Stomach (tissue), 9 donors: ENCODE results near the gene IKZF4. TPM values are rescaled to one million over a fixed set of nuclear protein-coding genes. Genes with fewer than 3 reads are reported as not detected.
"Not testable (repeated sequence)": the region's sequence is repeated elsewhere in the genome, so short reads cannot be mapped to it uniquely, and the experiment has no call there.

ENCODE experiments used
- DNase-seq, 2 donors: peaks; one replicate each; pipeline versions ENCODE4 v3.0.0 to v3.0.0-alpha.2; 2013 to 2019
- H3K27ac ChIP-seq, 5 donors: fragments of 200-600 bp in 4 of 5; sonication (generic) in 4 of 5; one replicate each; pipeline ENCODE4 v1.5.1; 2013 to 2019; ENCODE audit warnings: mild to moderate bottlenecking in 1 of 5, moderate library complexity in 1 of 5
- H3K27me3 ChIP-seq, 3 donors: fragments of 200-600 bp; sonication (generic); one replicate each; pipeline ENCODE4 v1.5.1; 2017 to 2019; ENCODE audit warnings: mixed run types in 1 of 3
- H3K36me3 ChIP-seq, 4 donors: fragments of 200-600 bp; sonication (generic); 1 replicate in 3 of 4; 2 replicates in 1 of 4; pipeline ENCODE4 v1.5.1; 2016 to 2019
- H3K4me1 ChIP-seq, 4 donors: fragments of 200-600 bp; sonication (generic); one replicate each; pipeline ENCODE4 v1.5.1; 2016 to 2019
- H3K4me3 ChIP-seq, 4 donors: fragments of 200-600 bp; sonication (generic) in 3 of 4; one replicate each; pipeline ENCODE4 v1.5.1; 2016 to 2019; ENCODE audit warnings: mild to moderate bottlenecking in 1 of 4
- H3K9me3 ChIP-seq, 4 donors: fragments of 200-600 bp; sonication (generic); one replicate each; pipeline ENCODE4 v1.5.1; 2016 to 2019
- CTCF ChIP-seq, 7 experiments: fragments of 450-650 bp in 4 of 7; fragments of 200-600 bp in 3 of 7; sonication (generic) in 3 of 7; IDR thresholded peaks; one replicate each; pipeline ENCODE4 v1.5.1; 2016 to 2019; ENCODE audit warnings: antibody characterized with exemption in 7 of 7, control low read depth in 2 of 7, mild to moderate bottlenecking in 1 of 7
- EP300 ChIP-seq: sonication (generic); formaldehyde crosslinking; IDR thresholded peaks from one replicate; pipeline ENCODE4 v1.6.1; 2017; ENCODE audit warnings: antibody characterized with exemption
- POLR2A ChIP-seq, 4 donors: fragments of 450-650 bp; IDR thresholded peaks; one replicate each; pipeline ENCODE4 v1.6.1; 2016; ENCODE audit warnings: antibody characterized with exemption in 4 of 4, control low read depth in 2 of 4, mild to moderate bottlenecking in 1 of 4, moderate library complexity in 1 of 4
- POLR2AphosphoS5 ChIP-seq, 3 donors: sonication (generic); formaldehyde crosslinking; IDR thresholded peaks; one replicate each; pipeline ENCODE4 v1.6.1; 2016; ENCODE audit warnings: antibody characterized with exemption in 3 of 3
- WGBS, 5 donors: extraction: QIAGEN DNeasy Blood & Tissue Kit in 3 of 5; methylation state at CpG; one replicate each; pipeline versions ENCODE4 v1.1.5 to v1.1.7; 2013 to 2018; 5-methylcytosine and 5-hydroxymethylcytosine counted together
- intact Hi-C: fragments of 100-400 bp; cut with DNase I; formaldehyde crosslinking; loops from one replicate; pipeline ENCODE4 v1.15.1; 2023; ENCODE audit warnings: low total_unique reads
- polyA plus RNA-seq, 3 donors: library from polyadenylated mRNA; stranded (reverse); fragments of 200-250 nt; gene quantifications; one replicate each; pipeline ENCODE4 v1.2.3, GENCODE V29; 2013
- total RNA-seq, 5 donors: library from RNA; depleted of rRNA; stranded (reverse); fragments of >200 nt; gene quantifications; one replicate each; pipeline versions ENCODE4 v1.1.0 to v1.2.3, GENCODE V29; 2014 to 2016
- donor health status: healthy with polysubstance abuse.
- donor health status: Bipolar disorder and iron deficiency.
- donor health status: healthy.

IKZF4 gene
- total and polyA plus RNA-seq, 8 donors: 1.5 to 15.6 (median 2.9) TPM

GRCh38 chr12:56053407-56053893 lies 32.6 kb downstream of the IKZF4 start:
- DNase-seq: no peak
- Histone ChIP-seq H3K4me3 (no peak overlapping the region), H3K4me1 (no peaks in the 10 kb centered on the region), H3K27me3 (no peaks in the 10 kb centered on the region), H3K9me3 (no peaks in the 10 kb centered on the region), H3K36me3 (no peaks in the 10 kb centered on the region), H3K27ac (no peak overlapping the region)
- intact Hi-C loops: no loop called here
- WGBS, 5 donors: 75 to 82% (median 78%) methylated on average over 6 of the region's 6 CpGs
- TF ChIP-seq EP300: no peak
- TF ChIP-seq POLR2A (IDR thresholded peaks at IDR 0.05): no peak
- TF ChIP-seq CTCF (IDR thresholded peaks at IDR 0.05): no peak
- TF ChIP-seq POLR2AphosphoS5 (IDR thresholded peaks at IDR 0.05): no peak

GRCh38 chr12:56059964-56060363 lies 39.1 kb downstream of the IKZF4 start:
- not testable (repeated sequence) for H3K9me3 ChIP-seq

GRCh38 chr12:56061982-56062381 lies 41.1 kb downstream of the IKZF4 start:
- Histone ChIP-seq H3K4me1 (no peaks in the 10 kb centered on the region), H3K27me3 (no peaks in the 10 kb centered on the region), H3K36me3 (no peaks in the 10 kb centered on the region), H3K27ac (no peak overlapping the region), H3K9me3 (no peaks in the 10 kb centered on the region), H3K4me3 (no peak overlapping the region)
- intact Hi-C loops: no loop called here
- TF ChIP-seq POLR2A (IDR thresholded peaks at IDR 0.05): no peak
- no peak for TF ChIP-seq EP300
- 64 to 79% (median 71%) methylated on average over 5 of the region's 5 CpGs for WGBS, 5 donors
- DNase-seq: no peak

More at GRCh38 chr12:56059964-56060363, 39.1 kb downstream of the IKZF4 start:
- intact Hi-C loops, H3K27ac ChIP-seq, H3K4me1 ChIP-seq, H3K36me3 ChIP-seq, H3K27me3 ChIP-seq, H3K4me3 ChIP-seq, DNase-seq: not testable (repeated sequence)
- WGBS, 5 donors: 89 to 95% (median 93%) methylated on average over 8 of the region's 8 CpGs

- TF ChIP-seq POLR2A (IDR thresholded peaks at IDR 0.05) (no peak), EP300 (no peak), CTCF (IDR thresholded peaks at IDR 0.05) (no peak), POLR2AphosphoS5 (IDR thresholded peaks at IDR 0.05) (no peak)
- H3K9me3 ChIP-seq: no peaks in the 10 kb centered on the region
- H3K36me3 ChIP-seq: no peaks in the 10 kb centered on the region
- no peak overlapping the region for H3K4me3 ChIP-seq
- no peaks in the 10 kb centered on the region for H3K4me1 ChIP-seq
- no peak overlapping the region for H3K27ac ChIP-seq
- intact Hi-C loops: no loop called here
- no peaks in the 10 kb centered on the region for H3K27me3 ChIP-seq
- no peak for DNase-seq
Observed at GRCh38 chr12:56062996-56063395, 42.2 kb downstream of the IKZF4 start.

GRCh38 chr12:56071648-56072047 lies 50.8 kb downstream of the IKZF4 start:
- Histone ChIP-seq H3K27ac (no peak overlapping the region), H3K9me3 (no peaks in the 10 kb centered on the region), H3K36me3 (no peaks in the 10 kb centered on the region), H3K27me3 (no peaks in the 10 kb centered on the region), H3K4me1 (no peaks in the 10 kb centered on the region), H3K4me3 (no peak overlapping the region)
- DNase-seq: no peak
- intact Hi-C loops: no loop called here
- WGBS, 5 donors: 83 to 90% (median 87%) methylated on average over 4 of the region's 4 CpGs
- TF ChIP-seq CTCF (IDR thresholded peaks at IDR 0.05) (no peak), POLR2A (IDR thresholded peaks at IDR 0.05) (no peak), EP300 (no peak), POLR2AphosphoS5 (IDR thresholded peaks at IDR 0.05) (no peak)
